Melanocyte of skin (primary cell): ENCODE data around the gene MRPL28. TPM values are rescaled to one million over a fixed set of nuclear protein-coding genes. Genes with fewer than 3 reads are reported as not detected.

Experiments used
- total RNA-seq, 2 donors: library from RNA; depleted of rRNA; stranded (reverse); fragments of >200 nt; gene quantifications; 2 replicates each; pipeline ENCODE4 v1.2.3, GENCODE V29; 2012

MRPL28 gene
- total RNA-seq = 10 to 100 TPM; 63.0 to 85.9 TPM

GRCh38 chr16:370443-370842 is at the start of gene MRPL28:
Gene MRPL28 (minus strand): TSS chr16:370538. CDS start chr16:370218, 320 bp downstream.

GRCh38 chr16:401468-402348 is 31.4 kb upstream of the MRPL28 start, which contains the start of gene DECR2:
Gene DECR2 (plus strand): TSS chr16:401885. CDS start chr16:401964, 79 bp downstream.

GRCh38 chr16:397135-397661 is 26.9 kb upstream of the MRPL28 start, which contains the start of gene NME4:
Gene NME4 (plus strand): TSS chr16:397199. CDS start chr16:397223, 24 bp downstream.

GRCh38 chr16:381789-382717 is 11.7 kb upstream of the MRPL28 start, which contains the start of gene PGAP6:
Gene PGAP6 (minus strand): TSS chr16:381978. CDS start chr16:381821, 157 bp downstream.

GRCh38 chr16:352547-353403 is 17.6 kb downstream of the MRPL28 start, which contains the start of gene AXIN1:
Gene AXIN1 (minus strand): TSS chr16:352723. CDS start chr16:347025, 5,698 bp downstream.

Other genes starting within 250 kb of the MRPL28 start
- gene NPRL3, start 231.9 kb downstream of the MRPL28 start, total RNA-seq = 10 to 100 TPM in 1 of 2 donors, 1 to 10 TPM in 1; 7.9 to 13.3 TPM
- not detected for gene HBZ, start 217.9 kb downstream of the MRPL28 start, total RNA-seq
- not detected for gene HBM, start 204.6 kb downstream of the MRPL28 start, total RNA-seq
- not detected for gene HBA2, start 197.7 kb downstream of the MRPL28 start, total RNA-seq
- not detected for gene HBA1, start 193.9 kb downstream of the MRPL28 start, total RNA-seq
- 1 to 10 TPM; 1.3 to 1.4 TPM for gene HBQ1, start 190.1 kb downstream of the MRPL28 start, total RNA-seq
- gene LUC7L, start 141.1 kb downstream of the MRPL28 start, total RNA-seq = 10 to 100 TPM; 30.3 to 30.6 TPM
- 100 to 1,000 TPM in 1 of 2 donors, 10 to 100 TPM in 1; 68.9 to 126 TPM for gene FAM234A, start 135.7 kb downstream of the MRPL28 start, total RNA-seq
- 1 to 10 TPM in 1 of 2 donors, under 1 TPM in 1; 0.33 to 2.1 TPM for gene RGS11, start 94.6 kb downstream of the MRPL28 start, total RNA-seq
- gene ARHGDIG, start 89.9 kb downstream of the MRPL28 start, total RNA-seq = not detected
- gene PDIA2, start 87.4 kb downstream of the MRPL28 start, total RNA-seq = not detected
- gene AXIN1, start 17.8 kb downstream of the MRPL28 start, total RNA-seq = 10 to 100 TPM; 18.9 to 28.6 TPM
- gene PGAP6, start 11.4 kb upstream of the MRPL28 start, total RNA-seq = 10 to 100 TPM; 63.3 to 90.9 TPM
- 100 to 1,000 TPM; 128 to 155 TPM for gene NME4, start 26.7 kb upstream of the MRPL28 start, total RNA-seq
- 10 to 100 TPM; 15.3 to 22.0 TPM for gene DECR2, start 31.3 kb upstream of the MRPL28 start, total RNA-seq
- gene RAB11FIP3, start 55.1 kb upstream of the MRPL28 start, total RNA-seq = 10 to 100 TPM; 15.3 to 21.7 TPM
- gene CAPN15, start 157.2 kb upstream of the MRPL28 start, total RNA-seq = 10 to 100 TPM; 35.4 to 47.3 TPM
- not detected for gene PRR35, start 189.9 kb upstream of the MRPL28 start, total RNA-seq
- gene NHLRC4, start 196.5 kb upstream of the MRPL28 start, total RNA-seq = 1 to 10 TPM; 2.0 to 2.4 TPM
- gene PIGQ, start 199.4 kb upstream of the MRPL28 start, total RNA-seq = 10 to 100 TPM; 36.8 to 38.3 TPM
- gene RAB40C, start 219.5 kb upstream of the MRPL28 start, total RNA-seq = 1 to 10 TPM; 7.0 to 7.2 TPM